Osteoblast (primary cell): Measurements from ENCODE around the gene PAK2. TPM values are rescaled to one million over a fixed set of nuclear protein-coding genes. Genes with fewer than 3 reads are reported as not detected.

ENCODE experiments used
- DNase-seq: peaks from one replicate; pipeline ENCODE4 v3.0.0; 2011; ENCODE audit warnings: low spot score, mixed read lengths; ENCODE audit not compliant: insufficient read length; ENCODE audit errors: missing footprints
- H2AFZ ChIP-seq: 2 replicates; pipeline ENCODE4 v1.6.0; 2011; ENCODE audit warnings: mild to moderate bottlenecking, low read length
- H3K27ac ChIP-seq: 2 replicates; pipeline ENCODE4 v1.5.1; 2011; ENCODE audit warnings: mild to moderate bottlenecking, low read depth, low read length, moderate library complexity
- H3K27me3 ChIP-seq: 2 replicates; pipeline ENCODE4 v1.6.0; 2012; ENCODE audit warnings: mild to moderate bottlenecking, control low read depth, inconsistent platforms, low read length, moderate library complexity; ENCODE audit not compliant: insufficient read depth
- H3K36me3 ChIP-seq: 2 replicates; pipeline ENCODE4 v1.5.1; 2011; ENCODE audit warnings: mild to moderate bottlenecking, low read length, control low read depth, moderate library complexity; ENCODE audit not compliant: insufficient read depth
- H3K4me1 ChIP-seq: 2 replicates; pipeline ENCODE4 v1.5.1; 2011; ENCODE audit warnings: mild to moderate bottlenecking, low read length, control low read depth, moderate library complexity; ENCODE audit not compliant: insufficient read depth
- H3K4me2 ChIP-seq: 2 replicates; pipeline ENCODE4 v1.6.0; 2011; ENCODE audit warnings: mild to moderate bottlenecking, low read length; ENCODE audit not compliant: insufficient read depth
- H3K4me3 ChIP-seq: fragments of 200-600 bp; sonication (generic); 3 replicates; pipeline ENCODE4 v1.5.1; 2012; ENCODE audit warnings: mild to moderate bottlenecking, low read length, inconsistent platforms; ENCODE audit not compliant: insufficient read depth
- H3K79me2 ChIP-seq: 2 replicates; pipeline ENCODE4 v1.6.0; 2012; ENCODE audit warnings: mild to moderate bottlenecking, low read length, control low read depth, inconsistent platforms; ENCODE audit not compliant: insufficient read depth
- H3K9me3 ChIP-seq: 2 replicates; pipeline ENCODE4 v1.5.1; 2011; ENCODE audit warnings: low read depth, low read length, control low read depth
- H4K20me1 ChIP-seq: 2 replicates; pipeline ENCODE4 v1.6.0; 2012; ENCODE audit warnings: mild to moderate bottlenecking, low read length, control low read depth; ENCODE audit not compliant: insufficient read depth
- CTCF ChIP-seq: IDR thresholded peaks from 2 replicates; pipeline ENCODE4 v1.5.1; 2011; ENCODE audit warnings: mild to moderate bottlenecking, low read depth, low read length, moderate library complexity; ENCODE audit errors: extremely low read depth
- total RNA-seq: library from RNA; depleted of rRNA; stranded (reverse); fragments of >200 nt; gene quantifications from 2 replicates; pipeline ENCODE4 v1.2.3, GENCODE V29; 2012

PAK2 gene
- total RNA-seq, 1 donor, result 36.6 TPM

- Histone ChIP-seq H3K27me3 (no peaks in the 10 kb centered on the region), H3K79me2 (peaks cover 98% of the 10 kb centered on the region), H3K36me3 (peaks cover 18% of the 10 kb centered on the region), H3K4me3 (no peak overlapping the region), H3K27ac (no peak overlapping the region), H3K4me1 (peaks cover 8% of the 10 kb centered on the region), H3K4me2 (no peak overlapping the region), H4K20me1 (peaks cover 60% of the 10 kb centered on the region), H3K9me3 (no peaks in the 10 kb centered on the region), H2AFZ (no peak overlapping the region)
- TF ChIP-seq CTCF, result no peak
- no peak for DNase-seq
These were observed 9.5 kb downstream of the PAK2 start for GRCh38 chr3:196749125-196749524.

- DNase-seq, result no peak
- Histone ChIP-seq H4K20me1 (peaks cover 52% of the 10 kb centered on the region), H3K27ac (peak overlapping the region; percentile 67), H3K36me3 (peaks cover 13% of the 10 kb centered on the region), H3K4me2 (no peak overlapping the region), H2AFZ (no peak overlapping the region), H3K4me3 (no peak overlapping the region), H3K79me2 (peaks cover 98% of the 10 kb centered on the region), H3K9me3 (peaks cover 2% of the 10 kb centered on the region), H3K4me1 (peaks cover 23% of the 10 kb centered on the region), H3K27me3 (no peaks in the 10 kb centered on the region)
- no peak for TF ChIP-seq CTCF
These were observed 13.5 kb downstream of the PAK2 start for GRCh38 chr3:196753201-196753600.

- Histone ChIP-seq H4K20me1 (peaks cover 49% of the 10 kb centered on the region), H3K79me2 (peaks cover 97% of the 10 kb centered on the region), H3K4me1 (peaks cover 24% of the 10 kb centered on the region), H3K4me3 (no peak overlapping the region), H3K36me3 (peaks cover 9% of the 10 kb centered on the region), H3K4me2 (peak overlapping the region; percentile 33), H3K9me3 (peaks cover 2% of the 10 kb centered on the region), H3K27me3 (no peaks in the 10 kb centered on the region), H2AFZ (no peak overlapping the region), H3K27ac (peak overlapping the region; percentile 67)
- TF ChIP-seq CTCF, result no peak
- DNase-seq, result peak; percentile 82
These were observed 14.7 kb downstream of the PAK2 start for GRCh38 chr3:196754091-196754981.

GRCh38 chr3:196756732-196757131 lies 17.1 kb downstream of the PAK2 start:
- no peak overlapping the region for H2AFZ ChIP-seq
- peaks cover 90% of the 10 kb centered on the region for H3K79me2 ChIP-seq
- peaks cover 6% of the 10 kb centered on the region for H3K36me3 ChIP-seq
- H3K4me2 ChIP-seq, result no peak overlapping the region
- H3K9me3 ChIP-seq, result peaks cover 2% of the 10 kb centered on the region
- peaks cover 40% of the 10 kb centered on the region for H4K20me1 ChIP-seq
- no peak overlapping the region for H3K27ac ChIP-seq
- DNase-seq, result no peak
- TF ChIP-seq CTCF, result no peak
- no peak overlapping the region for H3K4me3 ChIP-seq
- H3K4me1 ChIP-seq, result peaks cover 24% of the 10 kb centered on the region
- no peaks in the 10 kb centered on the region for H3K27me3 ChIP-seq
